HG03139 (cell line): ENCODE measurements around the gene ALG9.

Source experiments
- ATAC-seq: cut with Tn5 transposase; IDR thresholded peaks from one replicate; pipeline ENCODE4 v1.9.1; 2021; ENCODE audit not compliant: unreplicated experiment

ALG9 gene

DNA sequence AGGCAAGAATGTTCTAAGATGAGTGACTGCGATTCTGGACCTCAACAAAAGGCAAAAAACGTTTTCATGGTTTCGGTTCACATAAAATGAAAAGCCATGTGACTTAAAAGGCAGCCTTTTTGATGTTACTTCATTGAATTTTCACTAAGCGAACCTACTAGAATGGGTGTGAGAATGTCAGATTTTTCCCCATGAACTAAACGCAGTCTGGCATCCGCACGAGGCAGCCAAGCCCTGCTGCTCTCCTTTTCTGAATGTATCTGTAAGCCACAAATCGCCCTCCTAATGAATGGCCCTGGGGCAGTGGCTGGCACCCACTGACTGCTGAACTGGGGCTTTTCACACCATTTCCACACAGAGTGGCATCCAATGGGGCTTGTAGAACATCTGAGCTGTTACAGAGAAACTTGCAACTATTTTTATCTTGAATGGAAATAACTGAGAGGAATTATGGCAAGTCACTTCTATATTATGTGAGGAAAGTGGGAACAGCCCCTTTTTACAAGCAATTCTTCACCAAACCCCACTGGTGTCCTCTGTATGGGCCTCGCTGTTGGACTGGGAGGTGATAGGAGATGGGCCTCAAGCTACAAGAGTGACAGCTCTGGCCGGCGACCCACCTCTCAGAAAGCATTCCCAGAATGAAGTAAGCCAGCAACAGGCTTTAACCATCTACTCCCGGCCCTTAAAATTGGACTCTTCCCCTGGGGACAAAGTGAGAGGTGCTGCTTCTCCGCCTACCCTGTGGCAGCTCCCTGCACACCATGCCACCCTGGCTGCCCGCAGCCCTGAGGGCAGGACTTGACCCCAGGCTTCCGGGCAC is 134.5 kb downstream of the ALG9 start:
- ATAC-seq, result no peak
